Lung microvascular endothelial cell (primary cell): ENCODE measurements around the gene TARP.

Experiments used
- DNase-seq, 2 donors: peaks; one replicate each; pipeline versions ENCODE4 v3.0.0 to v3.0.0-alpha.2; 2010; ENCODE audit warnings: low read depth in 2 of 2

TARP gene

GRCh38 chr7:38273286-38273995, at the start of gene TARP:
TARP (minus strand) TSS chr7:38273636.
- DNase-seq = no peak

GRCh38 chr7:38323156-38323555, 49.7 kb upstream of the TARP start:
- DNase-seq = no peak

GRCh38 chr7:38322461-38322860, 49.0 kb upstream of the TARP start:
- DNase-seq = no peak

- no peak for DNase-seq
Observed at GRCh38 chr7:38321967-38322366, 48.5 kb upstream of the TARP start.

- DNase-seq = no peak
Observed at GRCh38 chr7:38321515-38321944, 48.1 kb upstream of the TARP start.

DNA sequence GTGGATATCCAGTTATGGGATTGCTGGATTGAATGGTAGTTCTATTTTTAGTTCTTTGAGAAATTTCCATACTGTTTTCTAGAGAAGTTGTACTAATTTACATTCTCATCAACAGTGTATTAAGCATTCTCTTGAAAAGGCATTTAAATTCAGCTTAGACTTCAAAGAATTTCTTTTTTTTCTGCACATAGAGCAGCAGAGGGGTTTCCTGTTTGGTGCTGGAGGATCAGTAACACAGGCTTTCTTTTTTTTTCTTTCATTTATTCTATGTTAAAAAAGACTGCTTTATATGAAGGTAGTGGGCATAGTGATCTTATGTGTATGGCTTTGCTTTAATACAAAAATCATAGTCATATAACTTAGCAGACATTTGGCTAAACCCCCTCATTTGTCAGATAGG, 47.6 kb upstream of the TARP start:
- DNase-seq = no peak

DNA sequence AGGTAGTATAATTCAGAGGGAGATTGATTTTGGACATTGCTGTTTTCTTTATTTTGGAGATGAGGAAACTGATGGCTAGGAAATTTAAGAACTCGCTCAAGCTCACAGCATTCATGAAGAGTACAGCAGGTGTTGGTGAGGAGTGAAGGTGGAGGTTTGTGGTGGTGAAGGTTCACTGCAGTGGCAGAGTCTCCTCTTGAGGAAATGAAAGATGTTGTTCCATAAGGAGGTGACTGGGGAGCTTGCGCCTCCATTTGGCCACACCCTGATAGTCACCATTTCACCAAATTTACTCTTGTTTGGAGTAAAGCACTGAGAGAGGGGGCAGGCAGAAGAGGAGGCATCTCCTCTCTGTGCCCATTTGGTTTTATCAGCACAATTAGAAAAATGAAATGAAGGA, 46.4 kb upstream of the TARP start:
- no peak for DNase-seq

DNA sequence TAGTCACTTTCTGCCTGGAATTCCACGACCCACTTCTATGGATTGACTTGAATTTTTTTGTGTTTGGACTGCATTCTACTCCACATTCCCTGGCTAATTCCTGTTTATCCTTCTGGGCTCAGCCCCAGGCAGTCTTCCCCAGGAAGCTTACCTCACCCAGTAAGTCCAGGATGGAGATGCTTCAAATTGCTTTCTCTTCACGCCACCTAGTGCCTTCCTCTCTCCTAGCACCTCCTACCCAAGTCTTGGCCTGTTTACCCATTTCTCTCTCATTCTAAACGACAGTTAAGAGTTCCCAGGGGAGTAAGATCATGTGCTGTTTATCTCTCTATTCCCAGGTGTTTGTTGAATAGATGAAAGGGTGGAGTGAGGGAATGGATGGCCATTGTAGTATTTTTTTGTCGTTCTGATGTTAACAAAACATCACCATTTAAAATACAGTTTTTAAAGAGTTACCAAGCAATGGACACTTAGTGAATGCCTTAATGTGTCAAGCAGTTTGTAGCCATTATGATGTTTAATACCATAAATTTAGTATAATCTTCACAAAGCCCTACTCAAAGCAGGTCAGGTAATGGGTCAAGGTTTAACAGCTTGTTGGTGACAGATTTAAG, 45.5 kb upstream of the TARP start:
- DNase-seq = peak; percentile 69 to 88

- no peak for DNase-seq
Observed at GRCh38 chr7:38318241-38318640, 44.8 kb upstream of the TARP start.

- no peak for DNase-seq
Observed at GRCh38 chr7:38317515-38317914, 44.1 kb upstream of the TARP start.

DNA sequence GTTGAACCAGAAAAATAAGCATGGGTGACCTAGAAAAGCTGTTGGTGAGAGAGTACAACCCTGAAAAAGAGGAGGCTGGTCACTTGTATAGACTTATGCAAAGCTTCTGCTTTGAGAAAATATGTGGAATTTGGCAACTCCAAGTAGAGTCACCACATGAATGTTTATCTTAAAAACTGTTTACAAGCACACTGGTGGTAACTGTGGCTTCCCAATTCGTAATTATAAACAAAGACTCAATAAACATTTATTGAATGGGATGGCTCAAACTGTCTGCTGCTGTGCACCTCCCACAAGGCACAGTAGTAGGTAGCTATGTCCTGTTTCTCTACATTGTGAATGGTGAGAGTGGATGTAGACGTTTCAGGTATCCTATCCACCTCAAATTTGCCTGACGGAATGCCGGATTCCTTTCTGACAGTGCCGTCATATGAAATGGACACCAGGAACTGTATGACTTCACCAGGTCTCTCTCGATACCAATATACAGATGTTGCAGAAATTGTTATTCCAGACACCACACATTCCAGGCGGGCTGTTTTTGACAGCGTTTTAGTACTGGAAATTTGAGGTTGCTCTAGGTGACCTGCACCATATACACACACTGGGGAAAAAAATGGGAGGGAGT, 43.4 kb upstream of the TARP start:
- no peak for DNase-seq

DNA sequence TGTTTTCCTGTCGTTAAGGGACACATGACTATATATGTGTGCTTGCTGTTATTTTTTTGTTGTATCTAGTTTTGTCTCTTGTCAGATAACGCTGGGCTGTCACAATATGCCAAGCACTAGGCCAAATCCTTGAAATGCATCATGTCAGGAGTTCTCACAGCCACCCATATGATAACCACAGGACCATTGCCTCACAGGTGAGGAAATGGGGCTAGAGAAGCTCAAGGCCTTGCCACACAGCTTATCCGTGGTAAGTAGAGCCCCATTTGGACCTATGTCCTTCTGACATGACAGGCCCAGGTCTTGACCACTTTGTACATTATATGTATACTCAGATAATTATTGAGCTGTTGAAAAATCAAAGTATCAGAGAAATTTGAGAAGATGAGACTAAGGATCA, 42.0 kb upstream of the TARP start:
- DNase-seq = no peak

DNA sequence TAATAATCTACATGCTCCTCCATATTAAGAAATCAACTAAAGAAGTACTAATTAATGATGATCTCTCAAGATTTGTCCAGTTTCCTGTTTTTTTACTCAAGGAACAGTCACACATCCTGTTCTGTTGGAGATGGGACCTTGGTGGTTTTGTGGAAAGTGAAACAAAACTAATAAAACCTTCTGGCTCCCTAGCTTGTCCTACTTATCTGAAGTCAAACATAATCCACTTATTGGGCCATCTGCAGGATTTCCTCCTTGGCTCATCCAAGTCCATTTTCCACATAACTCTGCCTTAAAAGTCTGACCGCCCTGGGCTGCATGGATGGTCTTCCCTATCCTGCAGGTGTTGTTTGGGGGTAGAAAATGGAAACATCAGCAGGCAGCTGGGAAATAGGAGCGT, 39.4 kb upstream of the TARP start:
- DNase-seq = peak in 1 of 2 donors; percentile 67

DNA sequence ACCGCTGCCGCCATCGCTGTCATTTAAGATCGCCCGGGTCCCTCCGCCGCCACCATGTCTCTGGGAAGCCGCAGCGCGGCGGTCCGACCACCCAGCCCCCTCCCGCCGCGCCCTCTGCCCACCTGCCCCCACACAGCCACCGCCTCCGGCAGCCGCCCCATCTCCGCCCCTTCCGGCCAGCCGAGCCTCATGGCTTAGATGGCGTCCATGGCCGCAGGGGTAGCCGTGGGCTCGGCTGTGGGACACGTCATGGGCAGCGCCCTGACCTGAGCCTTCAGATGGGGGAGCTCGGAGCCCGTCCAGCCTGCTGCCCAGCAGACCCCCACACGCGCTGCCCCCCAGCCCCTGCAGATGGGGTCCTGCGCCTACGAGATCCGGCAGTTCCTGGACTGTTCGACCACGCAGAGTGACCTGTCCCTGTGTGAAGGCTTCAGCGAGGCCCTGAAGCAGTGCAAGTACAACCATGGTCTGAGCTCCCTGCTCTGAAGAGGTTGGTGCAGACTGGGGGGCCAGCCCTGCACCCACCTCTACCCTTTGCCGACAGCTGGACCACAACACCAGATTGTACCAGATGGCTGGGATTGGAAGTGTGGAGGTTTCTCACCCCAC, 38.0 kb upstream of the TARP start:
- DNase-seq = peak in 1 of 2 donors; percentile 21

DNA sequence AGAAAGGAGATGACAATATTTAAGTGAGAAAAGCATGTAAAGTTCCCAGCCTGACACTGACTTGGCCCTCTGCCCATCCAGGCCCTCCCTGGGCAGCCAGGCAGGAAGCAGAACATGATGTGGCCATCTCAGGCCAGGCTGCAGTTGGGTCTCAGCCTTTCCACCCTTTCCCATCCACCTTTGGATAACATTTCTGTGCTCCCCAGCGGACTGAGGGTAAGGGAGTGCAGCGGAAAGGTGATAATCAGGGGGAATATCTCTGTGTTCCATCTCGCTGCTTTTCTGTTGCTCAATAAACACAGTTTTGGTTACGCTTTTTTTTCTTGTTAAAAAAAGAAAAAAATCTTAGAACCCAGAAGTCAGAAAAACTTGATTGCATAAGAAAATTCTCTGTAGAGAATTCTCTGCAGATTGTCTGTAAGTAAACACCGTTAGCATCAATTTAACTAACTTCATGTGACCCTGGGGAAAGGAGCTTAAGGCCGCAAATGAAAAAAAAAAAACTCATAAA, 37.2 kb upstream of the TARP start:
- peak; percentile 60 to 69 for DNase-seq

- no peak for DNase-seq
Observed at GRCh38 chr7:38309555-38309954, 36.1 kb upstream of the TARP start.

GRCh38 chr7:38308140-38308539, 34.7 kb upstream of the TARP start:
- DNase-seq = no peak

- no peak for DNase-seq
Observed at GRCh38 chr7:38307640-38308039, 34.2 kb upstream of the TARP start.

DNA sequence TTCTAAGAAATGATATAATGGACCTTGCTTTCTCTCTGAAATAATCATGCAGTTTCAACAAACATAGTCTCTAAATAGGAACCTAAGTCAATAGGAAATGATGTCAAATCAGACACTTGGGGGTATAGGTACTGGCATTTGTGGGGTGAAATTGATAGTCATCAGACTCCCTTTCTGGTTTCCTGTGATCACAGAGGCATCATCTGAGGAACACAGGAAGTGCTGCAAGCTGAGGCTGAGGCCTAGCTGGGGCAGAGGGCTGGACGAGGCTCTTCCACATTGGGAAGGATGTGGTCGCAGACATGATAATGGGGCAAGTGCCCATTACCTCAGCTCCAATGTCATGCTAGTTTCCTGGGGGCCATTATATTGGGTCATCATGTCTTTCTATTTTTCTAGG, 33.5 kb upstream of the TARP start:
- DNase-seq = no peak

- no peak for DNase-seq
Observed at GRCh38 chr7:38306171-38306570, 32.7 kb upstream of the TARP start.

DNA sequence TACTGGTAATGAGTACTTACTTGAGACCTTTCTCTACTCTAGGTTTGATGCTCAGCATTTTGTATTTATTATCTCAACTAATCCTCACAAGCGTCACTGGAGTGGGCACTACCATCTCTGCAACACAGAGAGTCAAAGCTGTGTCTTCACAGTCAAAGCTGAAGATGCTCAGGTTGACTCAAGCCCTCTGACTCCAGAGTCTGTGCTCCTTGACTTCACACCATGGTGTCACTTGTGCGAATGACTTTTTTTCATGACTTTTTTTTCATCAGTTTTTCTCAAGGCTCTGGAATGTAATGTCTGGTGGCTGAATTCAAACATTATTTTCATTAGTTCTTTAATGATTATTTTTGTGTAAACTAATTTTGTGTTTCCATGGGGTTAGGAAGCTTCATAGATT, 30.4 kb upstream of the TARP start:
- DNase-seq = no peak

- no peak for DNase-seq
Observed at GRCh38 chr7:38300175-38300574, 26.7 kb upstream of the TARP start.
